Heart right ventricle (tissue), 16 donors: Measurements from ENCODE around the gene MYL9. TPM values are rescaled to one million over a fixed set of nuclear protein-coding genes. Genes with fewer than 3 reads are reported as not detected.

ENCODE experiments used
- ATAC-seq, 8 donors: fragments of 200-7000 bp; cut with Tn5 transposase; one replicate each; pipeline ENCODE4 v1.9.1; 2020; ENCODE audit warnings: mild to moderate bottlenecking in 8 of 8, moderate library complexity in 8 of 8, moderate number of reproducible peaks in 1 of 8
- DNase-seq, 2 donors: peaks; one replicate each; pipeline ENCODE4 v3.0.0-alpha.2; 2020
- H3K27ac ChIP-seq, 10 donors: fragments of 200-600 bp; sonication (generic) in 2 of 10; one replicate each; pipeline versions ENCODE4 v1.5.0 to v1.8.0; 2020 to 2022; ENCODE audit warnings: mild to moderate bottlenecking in 3 of 10
- H3K27me3 ChIP-seq, 7 donors: fragments of 200-600 bp; one replicate each; pipeline ENCODE4 v1.8.0; 2021 to 2022; ENCODE audit warnings: mild to moderate bottlenecking in 2 of 7
- H3K36me3 ChIP-seq, 9 donors: fragments of 200-600 bp; sonication (generic) in 1 of 9; one replicate each; pipeline versions ENCODE4 v1.5.0 to v1.8.0; 2020 to 2022; ENCODE audit warnings: mild to moderate bottlenecking in 2 of 9
- H3K4me1 ChIP-seq, 9 donors: fragments of 200-600 bp; sonication (generic) in 1 of 9; one replicate each; pipeline versions ENCODE4 v1.5.0 to v1.8.0; 2020 to 2022; ENCODE audit warnings: mild to moderate bottlenecking in 4 of 9
- H3K4me3 ChIP-seq, 10 donors: fragments of 200-600 bp; sonication (generic) in 2 of 10; one replicate each; pipeline versions ENCODE4 v1.5.0 to v1.8.0; 2020 to 2022; ENCODE audit warnings: mild to moderate bottlenecking in 7 of 10, moderate library complexity in 2 of 10
- H3K9me3 ChIP-seq, 11 donors: fragments of 200-600 bp in 10 of 11; sonication (generic) in 2 of 11; one replicate each; pipeline versions ENCODE4 v1.5.0 to v1.8.0; 2013 to 2022; ENCODE audit warnings: mild to moderate bottlenecking in 2 of 11, control low read depth in 1 of 11, moderate library complexity in 1 of 11
- CTCF ChIP-seq, 9 donors: fragments of 200-600 bp; sonication (generic) in 2 of 9; IDR thresholded peaks; one replicate each; pipeline versions ENCODE4 v1.5.0 to v1.8.0; 2021 to 2022; ENCODE audit warnings: antibody characterized with exemption in 9 of 9, mild to moderate bottlenecking in 5 of 9, moderate library complexity in 1 of 9
- WGBS, 2 donors: extraction: QIAGEN DNeasy Blood & Tissue Kit; methylation state at CpG; one replicate each; pipeline ENCODE4 v1.1.7; 2013; ENCODE audit warnings: inconsistent platforms in 1 of 2; 5-methylcytosine and 5-hydroxymethylcytosine counted together
- intact Hi-C, 10 donors: fragments of 100-400 bp; cut with DNase I; formaldehyde crosslinking; loops; one replicate each; pipeline versions ENCODE4 v1.11.1 to v1.14.2; 2022
- polyA plus RNA-seq, 2 donors: library from polyadenylated mRNA; stranded (reverse); fragments of 200-250 nt; gene quantifications; one replicate each; pipeline ENCODE4 v1.2.3, GENCODE V29; 2013
- total RNA-seq, 10 donors: library from RNA; stranded (reverse); fragmentation: NEBNext Ultra II Directional in 3 of 10; extraction: Animal tissue kit (Norgen Biotek cat#: 25700) in 3 of 10; gene quantifications; one replicate each; pipeline versions ENCODE4 v1.2.1 to v1.2.4, GENCODE V29; 2021 to 2023
- donor health status: Arrhythmogenic right ventricular cardiomyopathy.
- donor health status: ischemic (EF 13 %, LVEDD 7.1; RV severe dilation, severe dysfunction).
- donor health status: healthy with polysubstance abuse.
- donor health status: DM: no; HTN: yes; CAD: no.
- donor health status: DM: no; HTN: no; CAD: no.
- donor health status: ischemic (EF 25% LVEDD 6.9; RV normal size, moderate dysfunction).
- donor health status: ischemic (EF 25% LVEDD 5.7; RV mildly dilated, moderate dysfunction).
- donor health status: healthy.
- donor health status: DM: yes; HTN: yes; CAD: no.
- donor health status: Ischemic cardiomyopathy.
- donor health status: ischemic (EF 35%, LVEDD 5.7; RV mildly dilated, moderate dysfunction).
- donor health status: nonischemic (EF 11% LVEDD 7.7; RV severe dilation, severe dysfunction).
- donor health status: DM: yes; HTN: yes; CAD: no.
- donor health status: PGD.
- donor health status: ischemic (EF 29% LVEDD 5.4; RV normal size, mild dysfunction).
- donor health status: nonischemic (EF 23%, LVEDD 6.1; RV moderate dilation, normal function).

The MYL9 gene
- total and polyA plus RNA-seq, 12 donors, result 755 to 2,519 (median 1,868) TPM

GRCh38 chr20:36576081-36576445, 34.7 kb downstream of the MYL9 start:
- Histone ChIP-seq H3K4me3 (no peak overlapping the region), H3K36me3 (peaks cover 0 to 27% (median 8%) of the 10 kb centered on the region in 9 donors), H3K9me3 (no peaks in the 10 kb centered on the region), H3K4me1 (peaks cover 8 to 40% (median 24%) of the 10 kb centered on the region in 9 donors), H3K27ac (peak overlapping the region in 1 of 10 donors; percentile 80), H3K27me3 (no peaks in the 10 kb centered on the region)
- intact Hi-C loops, result loop anchor here in 1 of 10 donors (10.0 kb wide), 1 partner anchor 179 kb away; no protein-coding TSS in a partner anchor
- ATAC-seq (no peak), DNase-seq (no peak)
- 52 to 53% methylated on average over 1 of the region's 1 CpG for WGBS, 2 donors
- no peak for TF ChIP-seq CTCF (IDR thresholded peaks at IDR 0.05)

- Histone ChIP-seq H3K36me3 (peaks cover 0 to 50% (median 8%) of the 10 kb centered on the region in 9 donors), H3K9me3 (no peaks in the 10 kb centered on the region), H3K27me3 (no peaks in the 10 kb centered on the region), H3K27ac (no peak overlapping the region), H3K4me3 (no peak overlapping the region), H3K4me1 (peaks cover 6 to 30% (median 23%) of the 10 kb centered on the region in 9 donors)
- no peak for TF ChIP-seq CTCF (IDR thresholded peaks at IDR 0.05)
- ATAC-seq (no peak), DNase-seq (no peak)
- intact Hi-C loops, result loop anchor here in 1 of 10 donors (10.0 kb wide), 1 partner anchor 176 kb away; no protein-coding TSS in a partner anchor
- WGBS, 2 donors, result 98% methylated on average over 15 of the region's 15 CpGs
These were observed 37.2 kb downstream of the MYL9 start for GRCh38 chr20:36578356-36579041.

- ATAC-seq (no peak), DNase-seq (no peak)
- Histone ChIP-seq H3K4me3 (no peak overlapping the region), H3K36me3 (peaks cover 0 to 64% (median 8%) of the 10 kb centered on the region in 9 donors), H3K4me1 (peaks cover 6 to 19% (median 16%) of the 10 kb centered on the region in 9 donors), H3K27me3 (no peaks in the 10 kb centered on the region), H3K27ac (no peak overlapping the region), H3K9me3 (no peaks in the 10 kb centered on the region)
- intact Hi-C loops, result loop anchor here in 1 of 10 donors (10.0 kb wide), 1 partner anchor 175 kb away; no protein-coding TSS in a partner anchor
- 90% methylated on average over 2 of the region's 2 CpGs for WGBS, 2 donors
- TF ChIP-seq CTCF (IDR thresholded peaks at IDR 0.05), result no peak
These were observed 38.8 kb downstream of the MYL9 start for GRCh38 chr20:36579996-36580545.

GRCh38 chr20:36582322-36582721, 41.0 kb downstream of the MYL9 start:
- H3K27me3 ChIP-seq, result no peaks in the 10 kb centered on the region
- no peaks in the 10 kb centered on the region for H3K9me3 ChIP-seq
- no peak overlapping the region for H3K27ac ChIP-seq
- H3K36me3 ChIP-seq, result peaks cover 0 to 72% (median 8%) of the 10 kb centered on the region in 9 donors
- intact Hi-C loops, result no loop called here
- ATAC-seq (no peak), DNase-seq (no peak)
- TF ChIP-seq CTCF (IDR thresholded peaks at IDR 0.05), result no peak
- H3K4me3 ChIP-seq, result no peak overlapping the region
- no peaks in the 10 kb centered on the region for H3K4me1 ChIP-seq
- WGBS, 2 donors, result 85 to 92% methylated on average over 4 of the region's 4 CpGs
